HG02943 (cell line): Measurements from ENCODE around the gene PITPNB.

Experiments used
- ATAC-seq: cut with Tn5 transposase; IDR thresholded peaks from one replicate; pipeline ENCODE4 v1.9.1; 2021; ENCODE audit warnings: mild to moderate bottlenecking, low read depth, moderate library complexity; ENCODE audit not compliant: unreplicated experiment

PITPNB gene

GRCh38 chr22:27805841-27806240 lies 113.2 kb downstream of the PITPNB start:
- ATAC-seq = no peak

- no peak for ATAC-seq
Observed at GRCh38 chr22:27804470-27805297, 114.4 kb downstream of the PITPNB start.

- no peak for ATAC-seq
Observed at GRCh38 chr22:27803841-27804415, 115.1 kb downstream of the PITPNB start.

- no peak for ATAC-seq
Observed at GRCh38 chr22:27802346-27803073, 116.5 kb downstream of the PITPNB start.
